ENCODE data around the gene PROZ. TPM values are rescaled to one million over a fixed set of nuclear protein-coding genes. Genes with fewer than 3 reads are reported as not detected.

PROZ gene
- polyA plus RNA-seq, 1 donor (not counting 4 experiments of a cell fraction or from before 2014, with no cell fraction given): not detected

- dilution Hi-C loops (cut with MboI; ENCODE audit: extremely low pct_ligation_motif_present, low sequenced_read_pairs): no loop called here
- Histone ChIP-seq H4K20me1 (ENCODE audit: control insufficient read depth, extremely low read depth, insufficient read depth, low read length) (no peaks in the 10 kb centered on the region), H3K4me2 (ENCODE audit: control insufficient read depth, extremely low read depth, insufficient read depth, low read depth, low read length) (no peak overlapping the region), H3K4me1 (ENCODE audit: control insufficient read depth, extremely low read depth, insufficient read depth, low read length) (peaks cover 9% of the 10 kb centered on the region), H3K9me3 (ENCODE audit: control insufficient read depth, low read depth, low read length) (no peaks in the 10 kb centered on the region), H3K27me3 (ENCODE audit: control insufficient read depth, extremely low read depth, insufficient read depth, low read length) (peaks cover 25% of the 10 kb centered on the region), H2AFZ (ENCODE audit: control insufficient read depth, low read length) (no peak overlapping the region), H3K4me3 (ENCODE audit: control insufficient read depth in 2 of 3, extremely low read depth in 1 of 3, insufficient read depth in 2 of 3, low read depth in 1 of 3, low read length in 3 of 3) (no peak overlapping the region), H3K79me2 (ENCODE audit: control insufficient read depth, insufficient read depth, low read length) (no peaks in the 10 kb centered on the region), H3K27ac (ENCODE audit: control insufficient read depth, insufficient read depth, low read length) (no peak overlapping the region), H3K36me3 (ENCODE audit: control insufficient read depth in 2 of 2, extremely low read depth in 1 of 2, insufficient read depth in 2 of 2, low read length in 2 of 2) (no peaks in the 10 kb centered on the region), H3K9ac (ENCODE audit: control insufficient read depth, extremely low read depth, insufficient read depth, low read length) (no peak overlapping the region), H3K9me1 (ENCODE audit: control insufficient read depth, extremely low read depth, insufficient read depth, low read length) (no peaks in the 10 kb centered on the region)
- FAIRE-seq (no peak), DNase-seq (ENCODE audit: low read depth, low spot score) (no peak)
- no peak for TF ChIP-seq EZH2 (IDR thresholded peaks at IDR 0.05; ENCODE audit: low read length)
- TF ChIP-seq CTCF (optimal IDR thresholded peaks at IDR 0.05 in 1 of 3, IDR thresholded peaks at IDR 0.05 in 1 of 3, conservative IDR thresholded peaks at IDR 0.05 in 1 of 3; ENCODE audit: extremely low read depth in 1 of 3, insufficient read depth in 2 of 3, low read length in 3 of 3): no peak
Measured at GRCh38 chr13:113149711-113150549, 8.5 kb upstream of the PROZ start.

GRCh38 chr13:113150550-113151365, 7.7 kb upstream of the PROZ start:
- no peak for TF ChIP-seq CTCF (optimal IDR thresholded peaks at IDR 0.05 in 1 of 3, IDR thresholded peaks at IDR 0.05 in 1 of 3, conservative IDR thresholded peaks at IDR 0.05 in 1 of 3; ENCODE audit: extremely low read depth in 1 of 3, insufficient read depth in 2 of 3, low read length in 3 of 3)
- no peak for TF ChIP-seq EZH2 (IDR thresholded peaks at IDR 0.05; ENCODE audit: low read length)
- Histone ChIP-seq H4K20me1 (ENCODE audit: control insufficient read depth, extremely low read depth, insufficient read depth, low read length) (no peaks in the 10 kb centered on the region), H3K4me1 (ENCODE audit: control insufficient read depth, extremely low read depth, insufficient read depth, low read length) (peaks cover 9% of the 10 kb centered on the region), H3K36me3 (ENCODE audit: control insufficient read depth in 2 of 2, extremely low read depth in 1 of 2, insufficient read depth in 2 of 2, low read length in 2 of 2) (no peaks in the 10 kb centered on the region), H3K9me1 (ENCODE audit: control insufficient read depth, extremely low read depth, insufficient read depth, low read length) (no peaks in the 10 kb centered on the region), H3K9me3 (ENCODE audit: control insufficient read depth, low read depth, low read length) (no peaks in the 10 kb centered on the region), H2AFZ (ENCODE audit: control insufficient read depth, low read length) (no peak overlapping the region), H3K4me3 (ENCODE audit: control insufficient read depth in 2 of 3, extremely low read depth in 1 of 3, insufficient read depth in 2 of 3, low read depth in 1 of 3, low read length in 3 of 3) (no peak overlapping the region), H3K27me3 (ENCODE audit: control insufficient read depth, extremely low read depth, insufficient read depth, low read length) (peaks cover 25% of the 10 kb centered on the region), H3K9ac (ENCODE audit: control insufficient read depth, extremely low read depth, insufficient read depth, low read length) (no peak overlapping the region), H3K4me2 (ENCODE audit: control insufficient read depth, extremely low read depth, insufficient read depth, low read depth, low read length) (no peak overlapping the region), H3K79me2 (ENCODE audit: control insufficient read depth, insufficient read depth, low read length) (no peaks in the 10 kb centered on the region), H3K27ac (ENCODE audit: control insufficient read depth, insufficient read depth, low read length) (no peak overlapping the region)
- no peak for DNase-seq (ENCODE audit: low read depth, low spot score)
- dilution Hi-C loops (cut with MboI; ENCODE audit: extremely low pct_ligation_motif_present, low sequenced_read_pairs): no loop called here
- FAIRE-seq: no peak
